ENCODE data around the gene NAXD.

Gene NAXD

DNA sequence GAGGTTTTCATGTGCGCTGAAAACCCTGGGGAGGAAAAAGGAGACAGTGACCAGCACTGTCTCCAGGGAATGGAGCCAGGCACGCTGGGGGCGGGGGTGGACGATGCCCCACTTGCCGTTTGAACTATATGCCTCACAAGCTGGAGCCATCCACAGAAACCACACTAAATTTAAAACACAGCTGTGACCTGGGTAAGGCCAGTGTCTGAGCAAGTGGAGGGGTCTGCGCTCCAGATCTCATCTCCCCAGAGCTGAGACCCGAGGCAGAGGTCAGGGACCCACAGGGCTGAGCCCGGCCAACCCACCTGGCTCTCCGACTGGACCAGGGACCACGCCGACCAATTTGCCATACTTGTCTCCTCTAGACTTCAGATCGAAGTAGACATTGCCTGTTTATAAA lies 67.4 kb downstream of the NAXD start (continued):
- TF ChIP-seq, protein P1, sequence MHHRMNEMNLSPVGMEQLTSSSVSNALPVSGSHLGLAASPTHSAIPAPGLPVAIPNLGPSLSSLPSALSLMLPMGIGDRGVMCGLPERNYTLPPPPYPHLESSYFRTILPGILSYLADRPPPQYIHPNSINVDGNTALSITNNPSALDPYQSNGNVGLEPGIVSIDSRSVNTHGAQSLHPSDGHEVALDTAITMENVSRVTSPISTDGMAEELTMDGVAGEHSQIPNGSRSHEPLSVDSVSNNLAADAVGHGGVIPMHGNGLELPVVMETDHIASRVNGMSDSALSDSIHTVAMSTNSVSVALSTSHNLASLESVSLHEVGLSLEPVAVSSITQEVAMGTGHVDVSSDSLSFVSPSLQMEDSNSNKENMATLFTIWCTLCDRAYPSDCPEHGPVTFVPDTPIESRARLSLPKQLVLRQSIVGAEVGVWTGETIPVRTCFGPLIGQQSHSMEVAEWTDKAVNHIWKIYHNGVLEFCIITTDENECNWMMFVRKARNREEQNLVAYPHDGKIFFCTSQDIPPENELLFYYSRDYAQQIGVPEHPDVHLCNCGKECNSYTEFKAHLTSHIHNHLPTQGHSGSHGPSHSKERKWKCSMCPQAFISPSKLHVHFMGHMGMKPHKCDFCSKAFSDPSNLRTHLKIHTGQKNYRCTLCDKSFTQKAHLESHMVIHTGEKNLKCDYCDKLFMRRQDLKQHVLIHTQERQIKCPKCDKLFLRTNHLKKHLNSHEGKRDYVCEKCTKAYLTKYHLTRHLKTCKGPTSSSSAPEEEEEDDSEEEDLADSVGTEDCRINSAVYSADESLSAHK (tag by site-specific recombination; IDR thresholded peaks at IDR 0.05), result no peak
- TF ChIP-seq TCF7L2 (IDR thresholded peaks at IDR 0.05; ENCODE audit: borderline replicate concordance, low read depth, low read length), result no peak
- TF ChIP-seq ZBTB8A (tag by site-specific recombination; IDR thresholded peaks at IDR 0.05), result no peak
- TF ChIP-seq ZNF350 (tag by site-specific recombination; IDR thresholded peaks at IDR 0.05), result no peak
- no peak for TF ChIP-seq ZNF391 (tag by site-specific recombination; IDR thresholded peaks at IDR 0.05; ENCODE audit: borderline replicate concordance, low read depth)
- TF ChIP-seq, protein P2, sequence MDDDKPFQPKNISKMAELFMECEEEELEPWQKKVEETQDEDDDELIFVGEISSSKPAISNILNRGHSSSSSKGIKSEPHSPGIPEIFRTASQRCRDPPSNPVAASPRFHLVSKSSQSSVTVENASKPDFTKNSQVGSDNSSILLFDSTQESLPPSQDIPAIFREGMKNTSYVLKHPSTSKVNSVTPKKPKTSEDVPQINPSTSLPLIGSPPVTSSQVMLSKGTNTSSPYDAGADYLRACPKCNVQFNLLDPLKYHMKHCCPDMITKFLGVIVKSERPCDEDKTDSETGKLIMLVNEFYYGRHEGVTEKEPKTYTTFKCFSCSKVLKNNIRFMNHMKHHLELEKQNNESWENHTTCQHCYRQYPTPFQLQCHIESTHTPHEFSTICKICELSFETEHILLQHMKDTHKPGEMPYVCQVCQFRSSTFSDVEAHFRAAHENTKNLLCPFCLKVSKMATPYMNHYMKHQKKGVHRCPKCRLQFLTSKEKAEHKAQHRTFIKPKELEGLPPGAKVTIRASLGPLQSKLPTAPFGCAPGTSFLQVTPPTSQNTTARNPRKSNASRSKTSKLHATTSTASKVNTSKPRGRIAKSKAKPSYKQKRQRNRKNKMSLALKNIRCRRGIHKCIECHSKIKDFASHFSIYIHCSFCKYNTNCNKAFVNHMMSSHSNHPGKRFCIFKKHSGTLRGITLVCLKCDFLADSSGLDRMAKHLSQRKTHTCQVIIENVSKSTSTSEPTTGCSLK (tag by site-specific recombination; IDR thresholded peaks at IDR 0.05), result no peak

DNA sequence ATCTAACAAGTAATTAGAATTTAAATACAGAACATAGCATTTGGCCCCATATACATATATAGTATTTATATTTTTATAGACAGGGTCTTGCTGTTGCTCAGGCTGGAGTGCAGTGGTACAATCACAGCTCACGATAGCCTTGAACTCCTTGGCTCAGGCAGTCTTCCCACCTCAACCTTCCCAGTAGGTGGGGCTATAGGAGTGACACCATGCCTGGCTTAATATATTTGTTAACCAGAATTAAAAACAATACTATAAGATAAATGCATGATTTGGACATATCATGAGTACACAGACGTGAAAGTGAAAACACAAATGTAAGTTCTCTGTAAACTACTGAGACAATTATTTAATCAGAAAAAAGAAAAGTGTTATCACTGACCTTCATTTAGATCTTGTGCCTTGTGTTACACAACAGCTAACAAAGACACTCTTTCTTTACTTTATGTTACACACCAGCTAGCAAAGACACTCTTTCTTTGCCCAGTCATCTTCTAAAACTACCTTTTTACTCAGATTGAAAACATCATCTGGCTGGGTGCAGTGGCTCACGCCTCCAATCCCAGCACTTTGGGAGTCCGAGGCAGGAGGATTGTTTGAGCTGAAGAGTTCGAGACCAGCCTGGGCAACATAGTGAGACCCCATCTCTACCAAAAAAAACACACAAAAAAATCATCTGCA lies 68.0 kb downstream of the NAXD start:
- no peak overlapping the region for H3K27ac ChIP-seq (ENCODE audit: extremely low read depth, low read depth, low read length)
- H3K4me3 ChIP-seq (ENCODE audit: low read depth, low read length), result no peak overlapping the region
- POLR2A ChIA-PET, result interaction anchor here (0.5 to 1.6 kb wide), 2 partner anchors 32 to 54 kb away, joined by 3 to 7 read pairs; no protein-coding TSS in a partner anchor
- TF ChIP-seq ZNF514 (tag by site-specific recombination; IDR thresholded peaks at IDR 0.05) (no peak), ZNF660 (tag by site-specific recombination; IDR thresholded peaks at IDR 0.05) (no peak), ZNF654 (tag by site-specific recombination; IDR thresholded peaks at IDR 0.05; ENCODE audit: low read depth) (peak; percentile 26; the same call in 1 of the 2 replicates), ZNF121 (tag by site-specific recombination; IDR thresholded peaks at IDR 0.05) (peak; percentile 83), BCL11A (tag by site-specific recombination; IDR thresholded peaks at IDR 0.05; ENCODE audit: low read depth) (no peak), KLF7 (tag by site-specific recombination; IDR thresholded peaks at IDR 0.05; ENCODE audit: borderline replicate concordance) (no peak)
- no peaks in the 10 kb centered on the region for H3K4me1 ChIP-seq (ENCODE audit: control insufficient read depth, insufficient read depth, low read length)
- H3K9me3 ChIP-seq (ENCODE audit: control insufficient read depth, insufficient read depth, low read depth, low read length), result no peaks in the 10 kb centered on the region
- H3K36me3 ChIP-seq (ENCODE audit: control insufficient read depth in 2 of 2, insufficient read depth in 1 of 2, low read length in 2 of 2), result peaks cover 10 to 79% of the 10 kb centered on the region in 2 experiments; a peak in 2 of 3 replicates
- CTCF ChIA-PET, result interaction anchor here (0.6 to 1.1 kb wide), 5 partner anchors 135 to 232 kb away, joined by 3 to 5 read pairs (median 4); no protein-coding TSS in a partner anchor

DNA sequence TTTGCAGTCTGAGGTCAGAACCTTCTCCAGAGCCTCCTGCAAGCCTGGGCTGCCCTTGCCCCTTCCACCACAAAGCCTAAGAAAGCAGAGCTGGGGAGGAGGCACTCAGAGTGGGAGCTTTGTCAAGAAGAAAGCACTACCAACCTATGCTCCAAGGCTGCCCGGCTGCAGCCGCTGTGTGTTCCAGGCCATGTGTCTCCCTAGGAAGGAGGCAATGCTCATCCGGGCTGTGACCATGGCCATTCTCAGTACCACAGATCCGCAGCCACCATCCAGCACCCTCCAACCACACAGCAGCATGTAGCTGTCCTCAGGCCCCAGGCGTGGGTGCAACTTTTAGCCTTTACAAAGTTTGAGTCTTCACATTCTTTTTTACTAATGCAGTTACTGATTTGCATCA lies 68.6 kb downstream of the NAXD start:
- no peak overlapping the region for H3K27ac ChIP-seq (ENCODE audit: extremely low read depth, low read depth, low read length)
- CTCF ChIA-PET, result interaction anchor here (0.6 to 1.3 kb wide), 4 partner anchors 134 to 229 kb away, joined by 3 to 5 read pairs (median 4); no protein-coding TSS in a partner anchor
- no peaks in the 10 kb centered on the region for H3K9me3 ChIP-seq (ENCODE audit: control insufficient read depth, insufficient read depth, low read depth, low read length)
- H3K4me1 ChIP-seq (ENCODE audit: control insufficient read depth, insufficient read depth, low read length), result no peaks in the 10 kb centered on the region
- POLR2A ChIA-PET, result interaction anchor here (1.6 kb wide), 1 partner anchor 31 kb away, joined by 7 read pairs; no protein-coding TSS in a partner anchor
- no peak overlapping the region for H3K4me3 ChIP-seq (ENCODE audit: low read depth, low read length)
- H3K36me3 ChIP-seq (ENCODE audit: control insufficient read depth in 2 of 2, insufficient read depth in 1 of 2, low read length in 2 of 2), result peaks cover 10 to 73% of the 10 kb centered on the region in 2 experiments; a peak in 2 of 3 replicates
- no peak for TF ChIP-seq ZNF366 (tag by site-specific recombination; conservative IDR thresholded peaks at IDR 0.05)
- TF ChIP-seq KLF9 (tag by site-specific recombination; IDR thresholded peaks at IDR 0.05; ENCODE audit: low read depth), result no peak
- TF ChIP-seq ZNF146 (tag by site-specific recombination; IDR thresholded peaks at IDR 0.05), result no peak
- no peak for TF ChIP-seq ZXDB (tag by site-specific recombination; IDR thresholded peaks at IDR 0.05)
- TF ChIP-seq, protein P3, sequence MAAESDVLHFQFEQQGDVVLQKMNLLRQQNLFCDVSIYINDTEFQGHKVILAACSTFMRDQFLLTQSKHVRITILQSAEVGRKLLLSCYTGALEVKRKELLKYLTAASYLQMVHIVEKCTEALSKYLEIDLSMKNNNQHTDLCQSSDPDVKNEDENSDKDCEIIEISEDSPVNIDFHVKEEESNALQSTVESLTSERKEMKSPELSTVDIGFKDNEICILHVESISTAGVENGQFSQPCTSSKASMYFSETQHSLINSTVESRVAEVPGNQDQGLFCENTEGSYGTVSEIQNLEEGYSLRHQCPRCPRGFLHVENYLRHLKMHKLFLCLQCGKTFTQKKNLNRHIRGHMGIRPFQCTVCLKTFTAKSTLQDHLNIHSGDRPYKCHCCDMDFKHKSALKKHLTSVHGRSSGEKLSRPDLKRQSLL (tag by site-specific recombination; IDR thresholded peaks at IDR 0.05), result no peak
- TF ChIP-seq, protein P4, sequence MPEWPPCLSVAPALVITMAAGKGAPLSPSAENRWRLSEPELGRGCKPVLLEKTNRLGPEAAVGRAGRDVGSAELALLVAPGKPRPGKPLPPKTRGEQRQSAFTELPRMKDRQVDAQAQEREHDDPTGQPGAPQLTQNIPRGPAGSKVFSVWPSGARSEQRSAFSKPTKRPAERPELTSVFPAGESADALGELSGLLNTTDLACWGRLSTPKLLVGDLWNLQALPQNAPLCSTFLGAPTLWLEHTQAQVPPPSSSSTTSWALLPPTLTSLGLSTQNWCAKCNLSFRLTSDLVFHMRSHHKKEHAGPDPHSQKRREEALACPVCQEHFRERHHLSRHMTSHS (tag by site-specific recombination; IDR thresholded peaks at IDR 0.05), result no peak
- no peak for TF ChIP-seq ZNF37A (tag by site-specific recombination; IDR thresholded peaks at IDR 0.05)
- no peak for TF ChIP-seq ZBTB21 (tag by site-specific recombination; IDR thresholded peaks at IDR 0.05)
- no peak for TF ChIP-seq ZNF626 (tag by site-specific recombination; IDR thresholded peaks at IDR 0.05)
- TF ChIP-seq KLF8 (tag by site-specific recombination; IDR thresholded peaks at IDR 0.05), result no peak
- no peak for TF ChIP-seq GLI2 (tag by site-specific recombination; IDR thresholded peaks at IDR 0.05; ENCODE audit: borderline replicate concordance, low read depth)
- TF ChIP-seq, protein P5, sequence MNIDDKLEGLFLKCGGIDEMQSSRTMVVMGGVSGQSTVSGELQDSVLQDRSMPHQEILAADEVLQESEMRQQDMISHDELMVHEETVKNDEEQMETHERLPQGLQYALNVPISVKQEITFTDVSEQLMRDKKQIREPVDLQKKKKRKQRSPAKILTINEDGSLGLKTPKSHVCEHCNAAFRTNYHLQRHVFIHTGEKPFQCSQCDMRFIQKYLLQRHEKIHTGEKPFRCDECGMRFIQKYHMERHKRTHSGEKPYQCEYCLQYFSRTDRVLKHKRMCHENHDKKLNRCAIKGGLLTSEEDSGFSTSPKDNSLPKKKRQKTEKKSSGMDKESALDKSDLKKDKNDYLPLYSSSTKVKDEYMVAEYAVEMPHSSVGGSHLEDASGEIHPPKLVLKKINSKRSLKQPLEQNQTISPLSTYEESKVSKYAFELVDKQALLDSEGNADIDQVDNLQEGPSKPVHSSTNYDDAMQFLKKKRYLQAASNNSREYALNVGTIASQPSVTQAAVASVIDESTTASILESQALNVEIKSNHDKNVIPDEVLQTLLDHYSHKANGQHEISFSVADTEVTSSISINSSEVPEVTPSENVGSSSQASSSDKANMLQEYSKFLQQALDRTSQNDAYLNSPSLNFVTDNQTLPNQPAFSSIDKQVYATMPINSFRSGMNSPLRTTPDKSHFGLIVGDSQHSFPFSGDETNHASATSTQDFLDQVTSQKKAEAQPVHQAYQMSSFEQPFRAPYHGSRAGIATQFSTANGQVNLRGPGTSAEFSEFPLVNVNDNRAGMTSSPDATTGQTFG (tag by site-specific recombination; IDR thresholded peaks at IDR 0.05; ENCODE audit: borderline replicate concordance), result no peak
